HepG2 (cell line): ENCODE measurements around the gene OAS2. TPM values are rescaled to one million over a fixed set of nuclear protein-coding genes. Genes with fewer than 3 reads are reported as not detected.
A peak's percentile ranks its signal among the peaks of the same experiment; 100 is the strongest.

ENCODE experiments used
- ATF7-NPFF ChIP-seq: sonication (generic); formaldehyde crosslinking; IDR thresholded peaks from 2 replicates; pipeline ENCODE4 v1.8.1; 2023; ENCODE audit warnings: mild to moderate bottlenecking, low read depth, missing genetic modification reagents, moderate library complexity
- HDAC2 ChIP-seq: sonication (generic); formaldehyde crosslinking; IDR thresholded peaks from 2 replicates; pipeline ENCODE4 v1.4.0; 2020; ENCODE audit warnings: missing genetic modification reagents
- NONO ChIP-seq, 2 experiments: fragments of 450-650 bp in 1 of 2; sonication (generic) in 1 of 2; formaldehyde crosslinking in 1 of 2; IDR thresholded peaks in 1 of 2; conservative IDR thresholded peaks in 1 of 2; 2 replicates each; pipeline versions ENCODE4 v1.6.1 to v1.8.0; 2017 to 2022; ENCODE audit warnings: mild to moderate bottlenecking in 1 of 2, missing genetic modification reagents in 1 of 2, moderate library complexity in 1 of 2
- REPIN1 ChIP-seq: sonication (generic); formaldehyde crosslinking; IDR thresholded peaks from 2 replicates; pipeline ENCODE4 v1.8.0; 2022; ENCODE audit warnings: missing genetic modification reagents, low read depth, mild to moderate bottlenecking, borderline replicate concordance
- SALL2 ChIP-seq: sonication (generic); formaldehyde crosslinking; IDR thresholded peaks from 2 replicates; pipeline ENCODE4 v1.8.1; 2023; ENCODE audit warnings: mild to moderate bottlenecking, missing genetic modification reagents, inconsistent platforms
- SMARCE1 ChIP-seq: fragments of 450-650 bp; IDR thresholded peaks from 2 replicates; pipeline ENCODE4 v1.6.1; 2017; ENCODE audit warnings: borderline replicate concordance
- ZNF207 ChIP-seq: fragments of 450-650 bp; IDR thresholded peaks from 2 replicates; pipeline ENCODE4 v1.6.1; 2016; ENCODE audit warnings: antibody characterized with exemption, borderline replicate concordance
- ZNF326 ChIP-seq: sonication (generic); formaldehyde crosslinking; IDR thresholded peaks from 2 replicates; pipeline ENCODE4 v1.4.0; 2020; ENCODE audit warnings: missing genetic modification reagents, borderline replicate concordance
- ZNF557 ChIP-seq: sonication (generic); formaldehyde crosslinking; IDR thresholded peaks from 2 replicates; pipeline ENCODE4 v1.4.0; 2020; ENCODE audit warnings: missing genetic modification reagents
- ZNF598 ChIP-seq: sonication (generic); formaldehyde crosslinking; IDR thresholded peaks from 2 replicates; pipeline ENCODE4 v1.5.1; 2020; ENCODE audit warnings: mild to moderate bottlenecking, missing genetic modification reagents, borderline replicate concordance
- polyA plus RNA-seq, 8 experiments: library from polyadenylated mRNA; depleted of rRNA in 3 of 8; stranded (reverse) in 7 of 8; unstranded in 1 of 8; fragments of >200 nt; fragmentation: Illumina TruSeq in 4 of 8; extraction: Trizol in 4 of 8; gene quantifications; 2 replicates each; pipeline versions ENCODE4 v1.2.1 to v1.2.3, GENCODE V29; 2011 to 2016; ENCODE audit warnings: low read depth in 4 of 8, missing spikeins in 1 of 8, mixed read lengths in 1 of 8; ENCODE audit not compliant: insufficient read depth in 1 of 8
- total RNA-seq, 5 experiments: library from RNA; depleted of rRNA; stranded (reverse); fragments of >200 nt; fragmentation: Illumina TruSeq; extraction: Trizol; gene quantifications; 2 replicates each; pipeline ENCODE4 v1.2.3, GENCODE V29; 2016; ENCODE audit warnings: low read depth in 1 of 5
- TF ChIP-seq, protein P1 (sequence below): sonication (generic); formaldehyde crosslinking; IDR thresholded peaks from 2 replicates; pipeline ENCODE4 v1.5.0; 2020; ENCODE audit warnings: mild to moderate bottlenecking, missing genetic modification reagents, borderline replicate concordance
- TF ChIP-seq, protein P2 (sequence below): sonication (generic); formaldehyde crosslinking; conservative IDR thresholded peaks from 2 replicates; pipeline ENCODE4 v1.8.0; 2022; ENCODE audit warnings: mild to moderate bottlenecking, moderate library complexity, missing genetic modification reagents
- TF ChIP-seq, protein P3 (sequence below): sonication (generic); formaldehyde crosslinking; IDR thresholded peaks from 2 replicates; pipeline ENCODE4 v1.8.1; 2022; ENCODE audit warnings: low read depth, mild to moderate bottlenecking, missing genetic modification reagents
- TF ChIP-seq, protein P4 (sequence below): sonication (generic); formaldehyde crosslinking; IDR thresholded peaks from 2 replicates; pipeline ENCODE4 v1.4.0; 2020; ENCODE audit warnings: missing genetic modification reagents, borderline replicate concordance

Gene OAS2
- total and polyA plus RNA-seq, 2 of the 13 experiments (the other 11 are each of a cell fraction or from before 2014, with no cell fraction given), result 0.05 to 0.24 TPM

- peak; percentile 61 for TF ChIP-seq HDAC2 (CRISPR knock-in tag)
- TF ChIP-seq ZNF557 (CRISPR knock-in tag), result peak; percentile 71; the same call in 1 of the 2 replicates
- TF ChIP-seq REPIN1, result 0 out of 2 replicates have a peak, but pooled peaks have one; percentile 55
- 0 out of 2 replicates have a peak, but pooled peaks have one; percentile 47 for TF ChIP-seq ZNF598 (CRISPR knock-in tag)
- TF ChIP-seq, protein P1, sequence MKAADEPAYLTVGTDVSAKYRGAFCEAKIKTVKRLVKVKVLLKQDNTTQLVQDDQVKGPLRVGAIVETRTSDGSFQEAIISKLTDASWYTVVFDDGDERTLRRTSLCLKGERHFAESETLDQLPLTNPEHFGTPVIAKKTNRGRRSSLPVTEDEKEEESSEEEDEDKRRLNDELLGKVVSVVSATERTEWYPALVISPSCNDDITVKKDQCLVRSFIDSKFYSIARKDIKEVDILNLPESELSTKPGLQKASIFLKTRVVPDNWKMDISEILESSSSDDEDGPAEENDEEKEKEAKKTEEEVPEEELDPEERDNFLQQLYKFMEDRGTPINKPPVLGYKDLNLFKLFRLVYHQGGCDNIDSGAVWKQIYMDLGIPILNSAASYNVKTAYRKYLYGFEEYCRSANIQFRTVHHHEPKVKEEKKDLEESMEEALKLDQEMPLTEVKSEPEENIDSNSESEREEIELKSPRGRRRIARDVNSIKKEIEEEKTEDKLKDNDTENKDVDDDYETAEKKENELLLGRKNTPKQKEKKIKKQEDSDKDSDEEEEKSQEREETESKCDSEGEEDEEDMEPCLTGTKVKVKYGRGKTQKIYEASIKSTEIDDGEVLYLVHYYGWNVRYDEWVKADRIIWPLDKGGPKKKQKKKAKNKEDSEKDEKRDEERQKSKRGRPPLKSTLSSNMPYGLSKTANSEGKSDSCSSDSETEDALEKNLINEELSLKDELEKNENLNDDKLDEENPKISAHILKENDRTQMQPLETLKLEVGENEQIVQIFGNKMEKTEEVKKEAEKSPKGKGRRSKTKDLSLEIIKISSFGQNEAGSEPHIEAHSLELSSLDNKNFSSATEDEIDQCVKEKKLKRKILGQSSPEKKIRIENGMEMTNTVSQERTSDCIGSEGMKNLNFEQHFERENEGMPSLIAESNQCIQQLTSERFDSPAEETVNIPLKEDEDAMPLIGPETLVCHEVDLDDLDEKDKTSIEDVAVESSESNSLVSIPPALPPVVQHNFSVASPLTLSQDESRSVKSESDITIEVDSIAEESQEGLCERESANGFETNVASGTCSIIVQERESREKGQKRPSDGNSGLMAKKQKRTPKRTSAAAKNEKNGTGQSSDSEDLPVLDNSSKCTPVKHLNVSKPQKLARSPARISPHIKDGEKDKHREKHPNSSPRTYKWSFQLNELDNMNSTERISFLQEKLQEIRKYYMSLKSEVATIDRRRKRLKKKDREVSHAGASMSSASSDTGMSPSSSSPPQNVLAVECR, result peak; percentile 87
- TF ChIP-seq, protein P2, sequence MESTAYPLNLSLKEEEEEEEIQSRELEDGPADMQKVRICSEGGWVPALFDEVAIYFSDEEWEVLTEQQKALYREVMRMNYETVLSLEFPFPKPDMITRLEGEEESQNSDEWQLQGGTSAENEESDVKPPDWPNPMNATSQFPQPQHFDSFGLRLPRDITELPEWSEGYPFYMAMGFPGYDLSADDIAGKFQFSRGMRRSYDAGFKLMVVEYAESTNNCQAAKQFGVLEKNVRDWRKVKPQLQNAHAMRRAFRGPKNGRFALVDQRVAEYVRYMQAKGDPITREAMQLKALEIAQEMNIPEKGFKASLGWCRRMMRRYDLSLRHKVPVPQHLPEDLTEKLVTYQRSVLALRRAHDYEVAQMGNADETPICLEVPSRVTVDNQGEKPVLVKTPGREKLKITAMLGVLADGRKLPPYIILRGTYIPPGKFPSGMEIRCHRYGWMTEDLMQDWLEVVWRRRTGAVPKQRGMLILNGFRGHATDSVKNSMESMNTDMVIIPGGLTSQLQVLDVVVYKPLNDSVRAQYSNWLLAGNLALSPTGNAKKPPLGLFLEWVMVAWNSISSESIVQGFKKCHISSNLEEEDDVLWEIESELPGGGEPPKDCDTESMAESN (CRISPR knock-in tag), result 0 out of 2 replicates have a peak, but pooled peaks have one; percentile 25
- TF ChIP-seq SMARCE1, result no peak
- TF ChIP-seq ATF7-NPFF (CRISPR knock-in tag), result no peak
- no peak for TF ChIP-seq NONO (IDR thresholded peaks at IDR 0.05)
- peak; percentile 52; the same call in 1 of the 2 replicates for TF ChIP-seq NONO (CRISPR knock-in tag; conservative IDR thresholded peaks at IDR 0.05)
- TF ChIP-seq ZNF326 (CRISPR knock-in tag), result no peak
- TF ChIP-seq ZNF207, result no peak
- no peak for TF ChIP-seq SALL2 (CRISPR knock-in tag)
- TF ChIP-seq, protein P3, sequence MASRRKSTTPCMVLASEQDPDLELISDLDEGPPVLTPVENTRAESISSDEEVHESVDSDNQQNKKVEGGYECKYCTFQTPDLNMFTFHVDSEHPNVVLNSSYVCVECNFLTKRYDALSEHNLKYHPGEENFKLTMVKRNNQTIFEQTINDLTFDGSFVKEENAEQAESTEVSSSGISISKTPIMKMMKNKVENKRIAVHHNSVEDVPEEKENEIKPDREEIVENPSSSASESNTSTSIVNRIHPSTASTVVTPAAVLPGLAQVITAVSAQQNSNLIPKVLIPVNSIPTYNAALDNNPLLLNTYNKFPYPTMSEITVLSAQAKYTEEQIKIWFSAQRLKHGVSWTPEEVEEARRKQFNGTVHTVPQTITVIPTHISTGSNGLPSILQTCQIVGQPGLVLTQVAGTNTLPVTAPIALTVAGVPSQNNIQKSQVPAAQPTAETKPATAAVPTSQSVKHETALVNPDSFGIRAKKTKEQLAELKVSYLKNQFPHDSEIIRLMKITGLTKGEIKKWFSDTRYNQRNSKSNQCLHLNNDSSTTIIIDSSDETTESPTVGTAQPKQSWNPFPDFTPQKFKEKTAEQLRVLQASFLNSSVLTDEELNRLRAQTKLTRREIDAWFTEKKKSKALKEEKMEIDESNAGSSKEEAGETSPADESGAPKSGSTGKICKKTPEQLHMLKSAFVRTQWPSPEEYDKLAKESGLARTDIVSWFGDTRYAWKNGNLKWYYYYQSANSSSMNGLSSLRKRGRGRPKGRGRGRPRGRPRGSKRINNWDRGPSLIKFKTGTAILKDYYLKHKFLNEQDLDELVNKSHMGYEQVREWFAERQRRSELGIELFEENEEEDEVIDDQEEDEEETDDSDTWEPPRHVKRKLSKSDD, result no peak
- TF ChIP-seq, protein P4, sequence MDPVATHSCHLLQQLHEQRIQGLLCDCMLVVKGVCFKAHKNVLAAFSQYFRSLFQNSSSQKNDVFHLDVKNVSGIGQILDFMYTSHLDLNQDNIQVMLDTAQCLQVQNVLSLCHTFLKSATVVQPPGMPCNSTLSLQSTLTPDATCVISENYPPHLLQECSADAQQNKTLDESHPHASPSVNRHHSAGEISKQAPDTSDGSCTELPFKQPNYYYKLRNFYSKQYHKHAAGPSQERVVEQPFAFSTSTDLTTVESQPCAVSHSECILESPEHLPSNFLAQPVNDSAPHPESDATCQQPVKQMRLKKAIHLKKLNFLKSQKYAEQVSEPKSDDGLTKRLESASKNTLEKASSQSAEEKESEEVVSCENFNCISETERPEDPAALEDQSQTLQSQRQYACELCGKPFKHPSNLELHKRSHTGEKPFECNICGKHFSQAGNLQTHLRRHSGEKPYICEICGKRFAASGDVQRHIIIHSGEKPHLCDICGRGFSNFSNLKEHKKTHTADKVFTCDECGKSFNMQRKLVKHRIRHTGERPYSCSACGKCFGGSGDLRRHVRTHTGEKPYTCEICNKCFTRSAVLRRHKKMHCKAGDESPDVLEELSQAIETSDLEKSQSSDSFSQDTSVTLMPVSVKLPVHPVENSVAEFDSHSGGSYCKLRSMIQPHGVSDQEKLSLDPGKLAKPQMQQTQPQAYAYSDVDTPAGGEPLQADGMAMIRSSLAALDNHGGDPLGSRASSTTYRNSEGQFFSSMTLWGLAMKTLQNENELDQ, result no peak
These were observed 40.3 kb upstream of the OAS2 start, which contains the start of gene OAS3 (continued) for GRCh38 chr12:112937741-112938719.
